Hepatocyte (in vitro differentiated cells): ENCODE data around the gene CLEC4F.

Experiments used
- CTCF ChIP-seq: fragments of 200-600 bp; sonication (generic); IDR thresholded peaks from 2 replicates; pipeline ENCODE4 v1.5.1; 2016; ENCODE audit warnings: antibody characterized with exemption, mild to moderate bottlenecking; ENCODE audit not compliant: poor library complexity
- EZH2 ChIP-seq: fragments of 200-600 bp; sonication (generic); IDR thresholded peaks from 2 replicates; pipeline ENCODE4 v1.6.1; 2016; ENCODE audit warnings: antibody characterized with exemption, mild to moderate bottlenecking, borderline replicate concordance

- TF ChIP-seq CTCF, result no peak
- no peak for TF ChIP-seq EZH2
Observed at GRCh38 chr2:70806620-70807019, 13.8 kb downstream of the CLEC4F start.
